GM18520 (cell line): ENCODE measurements around the gene ZNF593OS.

ENCODE experiments used
- ATAC-seq: cut with Tn5 transposase; IDR thresholded peaks from one replicate; pipeline ENCODE4 v1.9.1; 2021; ENCODE audit not compliant: unreplicated experiment

Gene ZNF593OS

DNA sequence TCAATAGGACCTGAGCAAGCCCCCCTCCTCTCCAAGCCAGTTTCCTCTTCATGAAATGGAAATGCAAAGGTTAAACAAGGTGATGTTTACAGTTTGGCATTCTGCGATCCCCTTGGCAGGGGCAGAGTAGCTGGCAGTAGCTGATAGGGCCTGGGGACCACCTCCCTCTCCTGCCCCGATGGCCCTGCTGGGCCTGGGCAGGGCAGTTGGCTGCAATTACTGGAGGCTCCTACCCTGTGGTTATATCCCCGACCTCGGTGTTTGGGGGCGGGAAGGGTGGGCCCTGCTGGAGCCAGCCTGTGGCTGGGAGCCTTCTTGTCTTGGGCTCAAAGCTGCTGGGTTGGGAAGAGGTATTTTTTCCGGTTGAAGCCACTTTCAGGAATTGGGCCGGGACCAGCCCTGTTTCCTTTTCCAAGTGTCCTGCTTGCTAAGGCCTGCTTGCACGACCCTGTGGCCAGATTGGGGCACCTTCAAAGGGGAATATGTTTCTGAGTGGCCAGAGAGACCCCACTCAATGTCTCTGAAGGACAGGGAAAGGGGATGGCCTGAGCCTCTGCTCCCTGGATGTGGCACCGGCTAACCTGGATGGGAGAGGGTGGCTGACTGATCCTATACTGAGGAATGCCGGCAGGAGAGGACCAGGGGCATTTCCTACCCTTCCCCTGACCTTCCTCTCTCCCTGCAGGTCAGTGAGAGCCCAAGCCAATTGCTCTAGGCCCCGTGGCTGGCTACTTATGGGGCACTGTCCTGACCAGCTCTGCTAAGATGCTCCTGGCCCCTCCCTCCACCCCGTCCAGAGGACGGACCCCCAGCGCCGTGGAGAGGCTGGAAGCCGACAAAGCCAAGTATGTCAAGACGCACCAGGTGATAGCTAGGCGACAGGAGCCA is 10.9 kb downstream of the ZNF593OS start:
- no peak for ATAC-seq

DNA sequence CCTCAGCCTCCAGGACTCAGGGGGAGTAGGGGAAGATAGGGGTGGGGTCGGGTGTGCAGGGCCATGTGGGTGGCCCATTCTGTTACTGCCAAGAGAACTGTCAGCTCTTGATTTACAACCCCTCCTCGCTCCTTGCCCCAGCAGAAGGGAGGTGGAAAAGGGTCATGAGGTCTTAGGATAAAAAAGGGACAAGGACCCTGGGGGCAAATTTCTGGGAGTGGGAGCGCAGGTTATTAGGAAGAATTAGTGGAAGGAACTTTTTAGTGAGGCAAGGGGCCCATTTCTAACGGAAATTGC is 11.9 kb downstream of the ZNF593OS start:
- no peak for ATAC-seq

GRCh38 chr1:26158908-26159742 is 12.5 kb downstream of the ZNF593OS start, which contains the start of gene FAM110D:
Gene FAM110D (plus strand): TSS chr1:26159079. CDS start chr1:26161292, 2,213 bp downstream.
- ATAC-seq = no peak

DNA sequence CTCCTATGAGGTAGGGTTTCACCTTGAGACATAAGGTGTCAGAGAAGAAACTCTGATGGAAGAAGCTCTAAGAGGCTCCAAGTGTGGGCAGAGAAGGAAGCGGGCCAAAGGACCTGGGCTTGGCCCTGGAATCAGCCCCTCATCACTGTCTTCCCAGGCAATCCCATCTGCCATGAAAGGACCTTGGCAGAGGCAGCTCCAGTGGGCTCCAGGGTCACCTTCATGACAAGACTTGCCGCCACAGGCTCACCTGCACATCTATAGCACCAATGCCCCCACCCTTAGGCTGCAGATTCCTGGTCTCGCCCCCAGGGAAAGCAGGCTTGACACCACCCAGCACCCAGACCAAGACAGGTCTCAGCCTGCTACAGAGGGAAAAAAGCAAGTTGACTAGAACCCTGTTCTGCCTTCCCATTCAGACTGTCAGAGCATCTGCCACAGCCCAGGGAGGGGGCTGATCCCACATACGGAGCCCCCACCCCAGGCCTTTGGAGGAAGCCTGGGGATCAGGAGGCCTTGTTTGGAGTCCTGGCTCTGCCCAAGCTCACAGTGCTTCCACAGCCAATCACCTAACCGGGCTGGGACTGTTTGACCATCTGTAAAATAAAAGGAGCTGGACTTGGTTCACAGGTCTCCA is 13.2 kb downstream of the ZNF593OS start:
- ATAC-seq = no peak

DNA sequence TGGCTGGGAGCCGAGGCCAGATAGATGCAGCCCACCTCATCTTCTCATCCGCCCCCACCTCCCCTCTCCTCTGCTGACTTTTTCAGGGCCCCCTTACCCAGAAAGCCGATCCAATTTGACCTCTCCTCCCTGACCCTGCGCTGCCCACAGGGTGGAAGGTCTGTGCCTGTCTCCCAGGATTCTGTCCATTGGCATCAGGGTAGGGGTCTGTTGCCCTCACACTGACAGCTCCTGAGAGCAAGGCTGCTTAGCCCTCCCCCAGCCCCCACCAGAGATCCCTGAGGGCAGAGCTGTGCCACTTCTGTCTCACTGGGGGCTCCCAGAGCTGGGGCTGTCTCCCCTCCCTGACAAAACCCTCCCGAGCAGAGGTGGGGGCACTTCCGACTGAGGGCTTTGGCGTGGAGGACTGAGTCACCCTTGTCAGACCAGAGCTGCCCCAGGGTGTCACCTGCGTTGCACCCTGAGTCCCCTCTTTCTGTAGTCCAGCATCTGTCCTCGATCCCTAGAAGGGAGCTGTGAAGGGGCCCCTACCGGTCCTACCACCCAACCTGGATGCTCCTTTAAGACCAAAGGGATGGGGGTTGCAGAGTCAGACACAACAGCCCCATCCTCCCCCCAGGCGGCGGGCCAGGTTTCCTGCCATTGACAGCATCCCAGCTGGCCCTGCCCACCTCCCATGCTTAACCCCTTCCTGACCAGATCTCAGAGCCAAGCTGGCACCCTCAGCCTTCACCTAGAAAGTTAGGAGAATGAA is 15.2 kb downstream of the ZNF593OS start:
- no peak for ATAC-seq

DNA sequence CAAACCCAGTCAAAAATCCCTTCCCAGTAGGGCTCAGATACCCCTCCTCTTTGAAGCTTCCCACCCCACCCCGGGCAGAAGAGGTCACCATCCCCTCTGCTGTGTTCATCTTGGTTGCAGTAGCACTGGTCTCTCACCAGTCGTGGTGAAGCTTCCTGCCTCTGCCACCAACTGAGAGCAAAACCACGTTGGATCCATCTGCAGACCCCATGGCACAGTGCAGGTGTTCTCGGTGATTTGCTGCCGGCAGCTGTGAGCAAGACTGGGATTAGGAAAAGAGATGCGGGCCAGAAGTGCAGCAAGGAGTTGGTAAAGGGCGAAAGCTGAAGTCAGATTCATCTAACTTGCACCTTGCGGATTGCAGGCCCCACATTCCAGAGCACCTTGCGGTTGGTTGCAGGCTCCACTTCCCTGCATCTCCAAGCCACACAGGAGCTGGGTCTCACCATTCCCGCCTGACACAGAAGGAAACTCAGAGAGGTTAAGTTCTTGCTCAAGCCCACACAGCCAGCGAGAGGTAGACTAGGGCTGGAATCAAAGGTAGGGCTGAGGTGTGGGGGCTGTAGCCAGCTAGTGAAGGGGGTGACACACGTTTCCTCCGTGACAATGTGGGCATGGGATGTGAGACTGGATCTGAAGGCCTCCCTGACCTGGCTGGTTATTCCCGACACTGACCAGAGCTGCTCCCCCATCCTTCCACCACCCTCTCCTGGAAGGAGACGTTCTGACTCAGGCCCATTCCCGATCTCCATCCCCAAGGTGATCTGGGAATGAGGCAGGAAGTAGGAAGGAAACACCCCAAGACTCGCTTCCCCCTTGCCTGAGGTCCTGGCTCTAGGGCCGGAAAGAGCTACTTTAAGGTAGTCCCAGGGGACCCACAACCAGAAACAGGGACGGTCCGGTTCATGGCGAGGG is 16.0 kb downstream of the ZNF593OS start:
- no peak for ATAC-seq

DNA sequence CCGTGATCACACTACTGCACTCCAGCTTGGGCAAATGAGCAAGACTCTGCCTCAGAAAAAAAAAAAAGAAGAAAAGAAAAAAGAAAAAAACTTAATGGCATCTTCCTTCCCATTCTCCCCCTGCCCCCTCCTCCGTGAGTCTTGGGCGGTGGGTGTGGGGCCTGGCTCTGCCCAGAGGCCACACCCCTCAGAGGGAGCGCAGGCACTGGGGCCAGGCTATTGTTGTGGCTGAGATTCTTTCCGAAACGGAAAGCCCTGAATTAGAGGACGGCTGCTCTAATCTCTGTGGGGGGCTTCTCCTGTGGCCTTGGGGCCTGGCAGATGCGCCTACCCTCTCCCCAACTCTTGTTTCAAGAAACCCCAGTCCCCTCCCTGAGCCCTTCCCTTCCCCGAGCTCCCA is 16.9 kb downstream of the ZNF593OS start:
- no peak for ATAC-seq

DNA sequence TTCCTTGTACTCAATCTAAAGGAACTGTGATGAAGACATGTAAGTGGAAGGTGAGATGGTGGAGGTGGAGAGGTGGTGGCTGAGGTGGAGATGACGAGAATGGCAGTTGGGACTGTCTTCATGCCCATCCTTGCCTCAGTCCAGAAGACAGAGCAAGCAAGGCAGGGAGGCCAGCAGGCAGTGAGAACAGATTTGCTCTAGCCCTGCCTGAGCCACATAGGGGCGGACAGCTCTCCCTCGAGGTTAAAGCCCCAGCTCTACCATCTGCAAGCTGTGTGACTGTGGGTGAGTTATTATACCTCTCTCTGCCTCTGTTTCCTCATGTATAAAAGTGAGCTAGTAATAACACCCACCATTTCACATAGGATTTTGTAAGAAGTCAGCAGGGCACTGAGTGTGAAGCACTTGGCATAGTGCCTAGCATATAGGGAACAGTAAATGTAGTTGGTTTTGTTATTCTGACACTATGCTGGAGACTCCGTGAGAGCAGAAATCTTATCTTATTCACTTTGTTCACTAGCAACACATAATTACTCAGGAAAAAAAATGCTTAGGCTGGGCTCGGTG is 17.6 kb downstream of the ZNF593OS start:
- ATAC-seq = no peak

- no peak for ATAC-seq
Measured at GRCh38 chr1:26148887-26149286, 22.7 kb downstream of the ZNF593OS start.

GRCh38 chr1:26145960-26146294 is 25.7 kb downstream of the ZNF593OS start:
- no peak for ATAC-seq

- ATAC-seq = no peak
Measured at GRCh38 chr1:26145041-26145959, 26.3 kb downstream of the ZNF593OS start.

- ATAC-seq = no peak
Measured at GRCh38 chr1:26142159-26142558, 29.5 kb downstream of the ZNF593OS start.

- ATAC-seq = no peak
Measured at GRCh38 chr1:26138974-26139558, 32.6 kb downstream of the ZNF593OS start.

DNA sequence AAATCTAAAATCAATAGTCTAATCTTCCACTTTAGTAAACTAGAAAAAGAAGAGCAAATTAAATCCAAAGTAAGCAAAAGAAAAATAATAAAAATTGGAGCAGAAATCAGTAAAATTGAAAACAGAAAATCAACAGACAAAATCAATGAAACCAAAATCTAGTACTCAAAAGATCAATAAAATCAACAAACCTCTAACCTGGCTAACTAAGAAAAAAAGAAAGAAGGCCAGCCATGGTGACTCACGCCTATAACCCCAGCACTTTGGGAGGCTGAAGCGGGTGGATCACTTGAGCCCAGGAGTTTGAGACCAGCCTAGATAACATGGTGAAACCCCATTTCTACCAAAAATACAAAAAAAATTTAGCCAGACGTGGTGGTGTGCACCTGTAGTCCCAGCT is 37.2 kb downstream of the ZNF593OS start:
- ATAC-seq = no peak

- ATAC-seq = no peak
Measured at GRCh38 chr1:26132834-26133167, 38.8 kb downstream of the ZNF593OS start.

DNA sequence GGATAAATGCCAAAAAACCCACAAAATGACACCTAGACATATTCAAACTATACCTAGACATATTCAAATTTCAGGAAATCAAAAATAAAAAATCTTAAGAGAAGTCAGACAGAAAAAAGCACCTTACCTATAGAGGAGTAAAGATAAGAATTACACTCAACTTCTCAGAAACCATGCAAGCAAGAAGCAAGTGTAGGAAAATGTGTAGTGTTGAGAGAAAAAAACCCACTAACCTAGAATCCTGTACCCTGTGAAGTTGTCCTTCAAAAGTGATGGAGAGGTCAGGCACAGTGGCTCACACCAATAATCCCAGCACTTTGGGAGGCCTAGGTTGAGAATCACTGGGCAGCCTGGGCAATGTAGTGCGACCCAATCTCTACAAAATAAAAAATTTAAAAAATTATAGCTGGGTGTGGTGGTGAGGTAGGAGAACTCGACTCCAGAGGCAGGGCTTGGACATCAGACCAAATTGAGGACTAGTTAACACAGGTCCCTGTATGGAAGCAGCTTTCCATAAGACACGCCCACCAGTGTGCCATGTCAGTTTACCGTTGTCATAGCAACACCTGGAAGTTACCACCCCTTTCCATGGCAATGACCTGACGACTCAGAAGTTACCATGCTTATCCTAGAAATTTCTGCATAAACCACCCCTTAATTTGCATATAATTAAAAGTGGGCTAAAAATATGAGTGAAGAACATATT is 39.4 kb downstream of the ZNF593OS start:
- no peak for ATAC-seq

DNA sequence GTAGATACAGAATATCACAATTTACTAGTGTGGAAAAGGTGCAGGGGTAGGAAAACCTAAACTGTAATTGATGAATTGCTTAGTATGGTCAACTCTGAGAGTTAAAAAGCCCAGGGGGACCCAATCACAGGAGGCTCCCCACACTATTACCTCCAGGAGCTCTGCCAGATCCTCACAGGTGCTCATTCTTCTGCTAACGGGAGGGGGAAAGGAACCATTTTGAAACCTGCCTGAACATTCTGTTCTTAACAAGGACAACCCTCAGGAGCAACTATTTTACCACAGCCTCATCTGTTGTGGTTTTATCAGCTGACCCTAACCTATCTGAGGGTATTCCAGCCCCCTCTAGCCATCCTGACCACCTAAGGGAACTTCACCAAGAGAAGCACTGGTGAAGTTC is 40.9 kb downstream of the ZNF593OS start:
- no peak for ATAC-seq

GRCh38 chr1:26129778-26130177 is 41.9 kb downstream of the ZNF593OS start:
- no peak for ATAC-seq
